Measurements from ENCODE around the gene NUDT3. TPM values are rescaled to one million over a fixed set of nuclear protein-coding genes. Genes with fewer than 3 reads are reported as not detected.

Gene NUDT3
- total RNA-seq, 4 donors from 2014 or later: 51.6 to 88.7 (median 57.3) TPM

DNA sequence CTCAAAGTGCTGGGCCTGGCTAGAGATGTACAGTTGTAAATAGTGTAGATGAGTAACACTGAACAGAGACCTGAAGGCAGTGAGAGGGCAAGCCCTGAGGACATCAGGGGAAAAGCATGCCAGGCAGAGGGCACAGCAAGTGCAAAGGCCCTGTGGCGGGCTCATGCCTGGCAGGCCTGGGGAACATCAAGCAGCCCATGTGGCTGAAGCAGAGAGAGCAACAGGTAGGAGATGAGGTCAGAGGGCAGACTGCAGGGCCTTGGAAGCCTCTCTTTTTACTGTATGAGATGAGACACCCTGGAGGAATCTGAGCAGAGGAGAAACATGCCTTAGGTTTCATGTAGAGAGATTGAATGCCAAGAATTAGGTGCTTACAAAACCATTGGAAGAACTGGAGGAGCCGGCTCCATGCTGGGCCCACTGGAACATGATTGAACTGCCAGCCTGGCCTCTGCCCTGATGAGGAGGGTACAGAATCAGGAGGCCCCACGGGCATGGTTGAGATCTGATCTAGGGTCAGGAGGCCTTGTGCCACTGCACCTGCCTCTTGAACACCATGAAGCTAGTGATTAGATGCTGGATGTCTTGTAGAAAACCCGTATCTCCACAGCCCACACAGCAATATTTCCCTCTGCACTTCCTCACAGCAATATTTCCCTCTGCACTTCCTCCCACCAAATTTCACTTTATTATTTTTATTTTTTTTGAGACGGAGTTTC, 161.7 kb downstream of the NUDT3 start:
- DNase-seq (ENCODE audit: low spot score in 2 of 2): peak in 1 of 2 donors; percentile 12
- H3K27ac ChIP-seq: no peak overlapping the region
- no peaks in the 10 kb centered on the region for H3K27me3 ChIP-seq
- peaks cover 0 to 14% (median 5%) of the 10 kb centered on the region in 4 donors for H3K4me1 ChIP-seq
- no peaks in the 10 kb centered on the region for H3K36me3 ChIP-seq
- H3K4me3 ChIP-seq: no peak overlapping the region
- H3K9me3 ChIP-seq: no peaks in the 10 kb centered on the region
- TF ChIP-seq CTCF (IDR thresholded peaks at IDR 0.05) (no peak), POLR2A (IDR thresholded peaks at IDR 0.05) (no peak)
- 83 to 85% methylated on average over 5 of the region's 5 CpGs for WGBS, 2 donors

DNA sequence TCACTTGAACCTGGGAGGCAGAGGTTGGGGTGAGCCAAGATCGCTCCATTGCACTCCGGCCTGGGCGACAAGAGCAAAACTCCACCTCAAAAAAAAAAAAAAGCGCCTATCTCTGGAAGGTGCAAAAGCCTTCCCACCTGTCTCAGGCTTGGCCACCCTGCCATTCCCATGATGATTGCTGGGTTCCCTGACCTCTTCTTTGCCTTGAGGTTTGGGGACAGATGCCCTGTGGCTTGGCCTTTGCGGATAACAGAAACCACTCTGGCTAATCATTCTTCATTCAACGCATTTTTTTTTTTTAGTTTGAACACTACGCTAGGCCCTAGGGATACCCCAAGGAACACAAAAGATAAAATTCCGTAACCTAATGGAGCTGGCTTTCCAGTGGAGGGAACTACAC, 162.6 kb downstream of the NUDT3 start:
- Histone ChIP-seq H3K4me3 (no peak overlapping the region), H3K27ac (no peak overlapping the region), H3K36me3 (no peaks in the 10 kb centered on the region), H3K9me3 (no peaks in the 10 kb centered on the region), H3K27me3 (no peaks in the 10 kb centered on the region), H3K4me1 (peaks cover 0 to 5% (median 0%) of the 10 kb centered on the region in 4 donors)
- 93 to 94% methylated on average over 8 of the region's 8 CpGs for WGBS, 2 donors
- peak in 1 of 2 donors; percentile 5 for DNase-seq (ENCODE audit: low spot score in 2 of 2)
- TF ChIP-seq POLR2A (IDR thresholded peaks at IDR 0.05) (no peak), EP300 (IDR thresholded peaks at IDR 0.05) (no peak), CTCF (IDR thresholded peaks at IDR 0.05) (no peak)

Small RNAs within 50 kb of the gene (small RNA-seq; reads per million reads assigned to genes)
- not detected for gene MIR6835

Other genes starting within 250 kb of the NUDT3 start
- gene GRM4, start 246.6 kb downstream of the NUDT3 start, total RNA-seq: not detected
- gene HMGA1, start 155.8 kb downstream of the NUDT3 start, total RNA-seq: 10 to 100 TPM in 1 of 4 donors, 1 to 10 TPM in 3; 6.5 to 32.7 (median 7.8) TPM
- 10 to 100 TPM; 36.3 to 51.9 (median 42.9) TPM for gene SMIM29, start 143.7 kb downstream of the NUDT3 start, total RNA-seq
- 1,000 to 10,000 TPM; 1,731 to 2,603 (median 2,031) TPM for gene RPS10, start 33.4 kb upstream of the NUDT3 start, total RNA-seq
- gene PACSIN1, start 73.4 kb upstream of the NUDT3 start, total RNA-seq: 1 to 10 TPM in 1 of 4 donors, under 1 TPM in 2, not detected in 1; 0.30 to 2.6 (median 0.42) TPM
- gene SPDEF, start 163.7 kb upstream of the NUDT3 start, total RNA-seq: not detected